Subcutaneous adipose tissue (tissue), 4 donors: ENCODE data around the gene LTBP3. TPM values are rescaled to one million over a fixed set of nuclear protein-coding genes. Genes with fewer than 3 reads are reported as not detected.

Experiments used
- CTCF ChIP-seq: fragments of 450-650 bp; IDR thresholded peaks from one replicate; pipeline ENCODE4 v1.5.1; 2016; ENCODE audit warnings: low read depth, mild to moderate bottlenecking, control low read depth, antibody characterized with exemption, moderate library complexity
- total RNA-seq, 4 donors: library from RNA; depleted of rRNA; stranded (reverse); fragments of >200 nt; gene quantifications; one replicate each; pipeline ENCODE4 v1.1.0, GENCODE V29; 2016

Gene LTBP3
- total RNA-seq, 4 donors from 2014 or later = 24.8 to 81.3 (median 77.3) TPM

- TF ChIP-seq CTCF = no peak
These were observed 9.1 kb downstream of the LTBP3 start for GRCh38 chr11:65549096-65549495.

- no peak for TF ChIP-seq CTCF
These were observed 9.8 kb downstream of the LTBP3 start for GRCh38 chr11:65548395-65548794.

GRCh38 chr11:65547446-65548125 lies 10.6 kb downstream of the LTBP3 start:
- TF ChIP-seq CTCF = no peak

- no peak for TF ChIP-seq CTCF
These were observed 11.8 kb downstream of the LTBP3 start for GRCh38 chr11:65546217-65546958.

GRCh38 chr11:65545853-65546216 lies 12.3 kb downstream of the LTBP3 start:
- TF ChIP-seq CTCF = no peak

GRCh38 chr11:65542738-65543390 lies 15.3 kb downstream of the LTBP3 start:
- no peak for TF ChIP-seq CTCF

GRCh38 chr11:65541093-65541982 lies 16.8 kb downstream of the LTBP3 start:
- no peak for TF ChIP-seq CTCF
